Measurements from ENCODE around the gene ZFR2.
"Not testable (repeated sequence)": the region's sequence is repeated elsewhere in the genome, so short reads cannot be mapped to it uniquely, and the experiment has no call there.

Gene ZFR2

GRCh38 chr19:3880471-3881271 lies 11.8 kb upstream of the ZFR2 start, which contains the start of gene ATCAY:
ATCAY (plus strand) TSS chr19:3880685; CDS start chr19:3885768, 5,083 bp downstream.
- no peak for DNase-seq
- in situ Hi-C loops (cut with MboI; ENCODE audit: low pct_unique_long_range_greater_than_20kb, low sequenced_read_pairs) = no loop called here

- DNase-seq = no peak
- in situ Hi-C loops (cut with MboI; ENCODE audit: low pct_unique_long_range_greater_than_20kb, low sequenced_read_pairs) = no loop called here
Measured at GRCh38 chr19:3879656-3880055, 10.8 kb upstream of the ZFR2 start.

DNA sequence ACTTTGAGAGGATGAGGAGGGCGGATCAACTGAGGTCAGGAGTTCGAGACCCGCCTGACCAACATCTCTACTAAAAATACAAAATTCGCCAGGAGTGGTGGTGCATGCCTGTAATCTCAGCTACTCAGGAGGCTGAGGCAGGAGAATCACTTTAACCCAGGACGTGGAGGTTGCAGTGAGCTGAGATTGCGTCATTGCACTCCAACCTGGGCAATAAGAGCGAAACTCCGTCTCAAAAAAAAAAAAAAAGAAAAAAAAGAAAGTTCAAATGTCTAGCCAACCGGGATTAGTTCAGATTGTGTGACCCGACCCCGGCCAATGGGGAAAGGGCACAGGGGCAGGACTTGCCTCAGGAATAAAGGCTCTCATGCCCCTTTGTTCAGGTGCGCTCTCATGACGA lies 5.9 kb upstream of the ZFR2 start:
- not testable (repeated sequence) for DNase-seq
- in situ Hi-C loops (cut with MboI; ENCODE audit: low pct_unique_long_range_greater_than_20kb, low sequenced_read_pairs) = loop anchor here (25.0 kb wide), 1 partner anchor 338 kb away; no protein-coding TSS in a partner anchor

- no peak for DNase-seq
- in situ Hi-C loops (cut with MboI; ENCODE audit: low pct_unique_long_range_greater_than_20kb, low sequenced_read_pairs) = loop anchor here (25.0 kb wide), 1 partner anchor 339 kb away; no protein-coding TSS in a partner anchor
Measured at GRCh38 chr19:3873151-3873550, 4.3 kb upstream of the ZFR2 start.

DNA sequence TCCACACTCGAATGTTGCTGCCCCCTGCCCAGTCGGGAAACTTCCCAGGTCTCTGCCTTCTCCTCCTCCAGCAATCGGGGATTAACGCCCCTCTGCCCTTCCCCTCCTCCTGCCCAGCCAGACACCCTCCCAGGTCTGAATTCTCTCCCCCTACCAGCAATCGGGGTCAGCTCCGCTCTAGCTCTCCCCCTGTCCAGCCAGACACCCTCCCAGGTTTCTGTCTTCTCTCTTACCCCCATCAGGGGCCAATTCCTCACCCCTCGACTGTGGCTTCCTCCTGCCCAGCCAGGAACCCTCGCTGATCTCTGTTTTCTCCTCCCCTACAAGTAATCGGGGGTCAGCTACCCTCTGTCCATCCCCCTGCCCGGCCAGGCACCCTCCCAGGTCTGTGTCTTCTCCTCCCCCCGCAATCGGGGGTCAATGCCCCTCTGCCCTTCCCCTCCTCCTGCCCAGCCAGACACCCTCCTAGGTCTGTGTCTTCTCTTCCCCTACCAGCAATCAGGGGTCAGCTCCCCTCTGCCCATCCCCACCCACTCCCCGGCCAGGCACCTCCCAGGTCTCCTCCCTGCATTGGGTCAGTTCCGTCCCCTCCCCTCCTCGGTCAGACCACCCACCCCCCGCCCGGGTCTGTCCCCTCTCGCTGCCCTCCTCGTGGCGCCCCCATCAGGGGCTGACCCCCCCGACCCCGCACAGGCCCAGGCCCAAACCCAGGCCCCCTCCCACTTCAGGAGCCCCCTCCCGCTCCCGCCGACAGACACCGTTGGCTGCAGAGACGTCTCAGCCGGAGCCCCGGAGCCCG lies 668 bp downstream of the ZFR2 start:
- DNase-seq = no peak
- in situ Hi-C loops (cut with MboI; ENCODE audit: low pct_unique_long_range_greater_than_20kb, low sequenced_read_pairs) = loop anchor here (25.0 kb wide), 1 partner anchor 344 kb away; no protein-coding TSS in a partner anchor

DNA sequence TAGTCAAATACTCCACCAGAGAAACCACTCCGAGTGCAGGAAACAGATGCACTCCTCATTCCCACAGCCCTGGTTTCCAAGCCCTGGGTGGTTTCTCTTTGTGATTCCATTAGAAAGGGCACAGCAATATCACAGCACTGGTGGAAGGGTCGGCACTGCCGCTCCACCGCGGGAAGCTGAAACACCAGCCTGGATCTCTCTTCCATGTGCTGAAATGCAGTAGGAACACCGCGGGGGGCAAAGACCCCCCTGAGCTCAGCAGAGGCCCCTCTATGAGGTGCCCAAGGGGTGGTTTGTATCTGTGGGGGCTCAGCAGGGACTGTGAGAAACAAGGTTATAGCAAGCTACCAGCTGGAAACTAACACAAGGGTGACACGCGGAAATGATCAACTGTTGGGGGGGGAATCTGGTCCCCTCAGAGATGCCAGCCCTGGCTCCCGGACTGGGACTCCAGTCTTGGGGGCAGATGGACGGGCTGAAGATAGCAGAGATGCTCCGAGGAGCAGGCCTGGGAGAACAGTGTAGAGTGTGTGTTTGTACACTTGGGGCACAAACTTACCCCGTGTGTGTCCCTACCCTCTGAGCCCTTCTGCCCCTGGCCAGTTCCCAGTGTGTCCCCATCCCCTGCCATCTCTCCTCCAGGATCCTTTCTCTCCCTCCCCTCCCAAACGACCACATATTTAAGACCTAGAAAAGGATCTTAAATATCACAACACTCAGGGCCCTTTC lies 1.8 kb downstream of the ZFR2 start:
- no peak for DNase-seq
- in situ Hi-C loops (cut with MboI; ENCODE audit: low pct_unique_long_range_greater_than_20kb, low sequenced_read_pairs) = loop anchor here (25.0 kb wide), 1 partner anchor 345 kb away; no protein-coding TSS in a partner anchor

DNA sequence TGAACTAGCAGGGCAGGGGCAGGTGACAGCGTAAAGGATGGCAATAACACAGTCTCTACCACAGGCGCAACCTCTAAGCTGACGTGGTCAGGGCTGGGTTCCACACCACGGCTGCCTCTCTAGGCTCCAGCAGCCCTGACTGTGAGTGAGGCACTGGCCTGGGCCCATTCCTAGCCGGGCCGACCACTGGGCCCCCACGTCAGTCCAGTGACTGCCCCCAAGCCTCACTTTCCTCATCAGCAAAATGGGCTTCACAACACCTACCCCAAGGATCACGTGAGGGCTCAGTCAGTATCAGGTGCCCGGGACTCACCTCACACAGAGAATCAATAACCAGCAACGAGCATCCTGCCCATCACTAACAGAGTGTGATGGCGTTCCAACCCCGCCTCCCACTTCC lies 5.2 kb downstream of the ZFR2 start:
- DNase-seq = no peak
- in situ Hi-C loops (cut with MboI; ENCODE audit: low pct_unique_long_range_greater_than_20kb, low sequenced_read_pairs) = loop anchor here (25.0 kb wide), 1 partner anchor 349 kb away; no protein-coding TSS in a partner anchor

- in situ Hi-C loops (cut with MboI; ENCODE audit: low pct_unique_long_range_greater_than_20kb, low sequenced_read_pairs) = loop anchor here (25.0 kb wide), 1 partner anchor 349 kb away; no protein-coding TSS in a partner anchor
Measured at GRCh38 chr19:3862826-3863500, 5.9 kb downstream of the ZFR2 start.

DNA sequence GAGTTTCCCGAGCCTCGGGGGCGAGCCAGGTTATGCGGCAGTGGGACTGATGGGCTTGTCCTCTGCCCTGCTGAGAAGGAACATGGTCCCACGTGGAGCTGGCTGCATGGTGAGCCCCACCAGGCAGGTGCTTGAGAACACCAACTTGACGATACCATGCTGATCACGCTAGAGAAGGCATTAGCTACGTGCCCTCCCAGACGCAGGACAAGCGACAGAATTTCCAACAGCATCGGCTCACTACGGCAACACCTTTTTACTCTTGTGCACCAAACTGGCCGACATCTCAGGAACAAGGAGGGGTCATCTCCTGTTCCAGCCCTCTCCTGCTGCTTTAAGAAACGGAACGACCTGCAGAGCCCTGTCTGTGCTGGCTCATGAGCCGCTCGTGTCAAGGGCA lies 8.3 kb downstream of the ZFR2 start:
- in situ Hi-C loops (cut with MboI; ENCODE audit: low pct_unique_long_range_greater_than_20kb, low sequenced_read_pairs) = loop anchor here (25.0 kb wide), 1 partner anchor 352 kb away; no protein-coding TSS in a partner anchor
- DNase-seq = no peak

More at GRCh38 chr19:3862826-3863500, 5.9 kb downstream of the ZFR2 start:
- no peak for DNase-seq

DNA sequence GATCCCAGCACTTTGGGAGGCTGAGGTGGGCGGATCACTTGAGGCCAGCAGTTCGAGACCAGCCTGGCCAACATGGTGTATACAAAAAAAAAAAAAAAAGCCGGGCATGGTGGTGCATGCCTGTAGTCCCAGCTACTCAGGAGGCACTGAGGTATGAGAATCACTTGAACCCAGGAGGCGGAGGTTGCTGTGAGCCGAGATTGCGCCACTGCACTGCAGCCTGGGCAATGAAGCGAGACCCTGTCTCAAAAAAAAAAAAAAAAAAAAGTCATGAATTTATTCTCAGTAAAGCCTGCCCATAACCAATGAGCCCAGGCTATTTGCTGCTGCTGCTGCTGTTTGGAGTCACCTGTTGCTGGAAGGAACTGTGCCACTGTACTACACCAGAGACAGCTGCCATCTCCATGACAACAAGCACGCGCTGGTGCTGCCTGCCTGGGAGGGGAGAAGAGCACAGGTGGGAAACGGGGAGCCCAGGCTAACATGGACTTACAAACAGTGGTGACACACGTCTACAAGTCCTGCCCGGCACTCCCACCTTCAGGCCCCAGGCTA lies 11.3 kb downstream of the ZFR2 start:
- in situ Hi-C loops (cut with MboI; ENCODE audit: low pct_unique_long_range_greater_than_20kb, low sequenced_read_pairs) = loop anchor here (25.0 kb wide), 1 partner anchor 355 kb away; no protein-coding TSS in a partner anchor
- no peak for DNase-seq

- in situ Hi-C loops (cut with MboI; ENCODE audit: low pct_unique_long_range_greater_than_20kb, low sequenced_read_pairs) = loop anchor here (25.0 kb wide), 1 partner anchor 357 kb away; no protein-coding TSS in a partner anchor
- DNase-seq = no peak
Measured at GRCh38 chr19:3855320-3855719, 13.5 kb downstream of the ZFR2 start.

DNA sequence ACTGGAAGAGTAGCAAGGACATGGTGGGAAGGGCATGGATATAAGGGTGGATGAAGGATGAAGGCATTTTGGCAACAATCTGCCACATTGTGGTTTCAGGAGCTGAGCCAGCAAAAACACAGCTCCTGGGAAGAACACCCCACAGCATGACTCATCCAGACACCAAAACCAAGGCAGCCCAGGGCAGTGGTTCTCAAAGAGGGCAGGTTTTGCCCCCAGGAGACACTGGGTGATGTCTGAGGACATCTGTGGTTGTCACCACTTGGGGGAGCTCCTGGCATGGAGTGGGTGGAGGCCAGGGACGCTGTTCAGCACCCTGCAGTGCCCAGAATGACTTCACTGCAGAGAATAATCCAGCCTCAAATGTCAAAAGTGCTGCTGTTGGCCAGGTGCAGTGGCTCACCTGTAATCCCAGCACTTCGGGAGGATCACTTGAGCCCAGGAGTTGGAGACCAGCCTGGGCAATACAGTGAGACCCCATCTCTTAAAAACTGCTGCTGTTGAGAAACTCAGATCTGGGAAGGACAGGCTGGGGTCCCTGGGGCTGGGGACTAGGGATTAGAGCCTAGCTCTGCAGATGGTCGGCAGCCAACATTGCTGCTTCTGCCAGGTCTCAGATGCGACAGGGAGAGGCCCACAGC lies 16.1 kb downstream of the ZFR2 start:
- peak; percentile 76 for DNase-seq
- in situ Hi-C loops (cut with MboI; ENCODE audit: low pct_unique_long_range_greater_than_20kb, low sequenced_read_pairs) = loop anchor here (25.0 kb wide), 1 partner anchor 360 kb away; no protein-coding TSS in a partner anchor

GRCh38 chr19:3852177-3852511 lies 16.7 kb downstream of the ZFR2 start:
- DNase-seq = no peak
- in situ Hi-C loops (cut with MboI; ENCODE audit: low pct_unique_long_range_greater_than_20kb, low sequenced_read_pairs) = loop anchor here (25.0 kb wide), 1 partner anchor 360 kb away; no protein-coding TSS in a partner anchor

DNA sequence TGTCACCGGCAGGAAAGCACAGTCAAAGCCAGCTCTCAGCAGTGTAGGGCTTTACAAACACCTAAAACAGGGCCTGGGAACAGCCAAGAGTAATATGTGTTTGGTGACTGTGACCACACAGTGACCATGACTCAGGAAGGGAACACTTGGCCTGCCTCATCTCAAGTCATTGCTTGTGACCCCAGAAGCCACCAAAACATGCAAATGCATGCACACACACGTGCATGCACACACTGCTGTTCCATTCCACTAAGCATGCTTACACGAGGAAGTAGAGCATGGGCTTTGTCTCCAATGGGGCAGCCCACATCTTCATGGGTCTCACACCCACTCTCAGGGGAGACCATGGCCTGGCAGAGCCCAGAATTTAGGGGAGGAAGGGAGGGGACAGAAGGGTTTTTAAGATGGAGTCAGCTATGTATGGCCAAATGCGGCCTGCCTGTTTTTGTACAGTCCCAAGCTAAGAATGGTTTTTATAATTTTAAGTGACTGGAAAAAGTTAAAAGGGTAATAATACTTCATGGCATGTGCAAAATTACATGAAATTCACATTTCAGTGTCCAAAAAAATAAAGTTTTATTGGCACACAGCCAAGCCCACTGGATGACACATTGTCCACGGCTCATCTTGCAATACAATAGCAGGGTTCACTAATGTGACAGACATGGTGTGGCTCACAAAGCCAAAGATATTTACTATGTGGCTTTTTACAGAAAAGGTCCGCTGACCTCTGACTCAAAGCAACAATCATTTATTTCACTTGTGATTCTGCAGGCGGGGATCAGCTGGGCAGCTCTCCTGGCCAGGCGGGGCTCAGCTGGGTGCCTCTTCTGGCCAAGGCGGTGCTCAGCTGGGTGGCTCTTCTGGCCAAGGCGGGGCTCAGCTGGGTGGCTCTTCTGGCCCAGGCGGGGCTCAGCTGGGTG lies 17.3 kb downstream of the ZFR2 start:
- DNase-seq = no peak
- in situ Hi-C loops (cut with MboI; ENCODE audit: low pct_unique_long_range_greater_than_20kb, low sequenced_read_pairs) = loop anchor here (25.0 kb wide), 1 partner anchor 361 kb away; no protein-coding TSS in a partner anchor

GRCh38 chr19:3850320-3850972 lies 18.4 kb downstream of the ZFR2 start:
- in situ Hi-C loops (cut with MboI; ENCODE audit: low pct_unique_long_range_greater_than_20kb, low sequenced_read_pairs) = loop anchor here (25.0 kb wide), 1 partner anchor 362 kb away; no protein-coding TSS in a partner anchor
- no peak for DNase-seq

DNA sequence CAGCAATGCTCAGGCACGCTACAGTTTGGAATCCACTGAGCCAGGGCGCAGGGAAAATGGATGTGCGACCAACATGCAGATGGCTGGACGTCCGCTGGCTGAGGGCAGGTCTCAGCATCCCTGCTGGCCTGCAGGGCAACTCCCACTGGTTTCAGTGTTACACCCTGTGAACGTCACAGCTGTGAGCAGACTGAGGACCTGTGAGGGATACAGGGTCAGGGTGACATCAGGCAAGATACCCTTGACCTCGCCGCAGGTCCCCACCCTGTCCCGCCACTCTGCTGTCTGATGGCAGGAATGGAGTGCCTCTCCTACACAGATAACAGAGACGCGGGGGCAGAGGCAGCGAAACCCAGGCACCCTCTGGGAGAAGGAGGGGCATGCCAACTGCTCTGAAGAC lies 19.1 kb downstream of the ZFR2 start:
- in situ Hi-C loops (cut with MboI; ENCODE audit: low pct_unique_long_range_greater_than_20kb, low sequenced_read_pairs) = loop anchor here (25.0 kb wide), 1 partner anchor 363 kb away; no protein-coding TSS in a partner anchor

More for the DNA sequence above, 19.1 kb downstream of the ZFR2 start:
- no peak for DNase-seq

Measured in KBM-7 (cell line).